ENCODE results near the gene MACROH2A1.

- TF ChIP-seq CTCF (IDR thresholded peaks at IDR 0.05; ENCODE audit: low read depth, low read length, poor library complexity, severe bottlenecking) (no peak), EZH2phosphoT487 (IDR thresholded peaks at IDR 0.05; ENCODE audit: borderline replicate concordance, low read length) (no peak)
These were observed 94.4 kb downstream of the MACROH2A1 start for GRCh38 chr5:135304352-135305221.
